HG03159 (cell line): ENCODE data around the gene DLG2.
"Not testable (repeated sequence)": the region's sequence is repeated elsewhere in the genome, so short reads cannot be mapped to it uniquely, and the experiment has no call there.

Source experiments
- ATAC-seq: cut with Tn5 transposase; IDR thresholded peaks from one replicate; pipeline ENCODE4 v1.9.1; 2021; ENCODE audit warnings: mild to moderate bottlenecking, moderate library complexity; ENCODE audit not compliant: unreplicated experiment

DLG2 gene

DNA sequence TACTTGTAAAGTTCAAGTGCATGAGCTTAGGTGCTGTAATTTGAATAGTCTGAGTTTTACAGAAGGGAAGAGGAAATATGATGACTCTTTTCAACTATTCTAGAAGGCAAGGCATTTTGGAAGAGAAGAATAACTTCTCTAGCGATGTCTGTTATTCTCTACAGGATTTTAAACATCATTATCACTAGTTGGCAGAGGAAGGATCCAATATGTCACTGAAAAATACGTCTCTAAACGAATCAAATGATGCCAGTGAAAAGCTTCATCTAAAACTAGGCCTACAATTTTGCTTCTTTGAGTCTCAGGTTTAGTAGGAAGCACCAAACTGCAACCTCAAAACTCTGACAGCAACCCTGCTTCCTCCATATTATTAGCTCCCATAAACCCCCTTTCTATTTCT lies 581.4 kb downstream of the DLG2 start:
- no peak for ATAC-seq

GRCh38 chr11:85044911-85045310 lies 582.2 kb downstream of the DLG2 start:
- ATAC-seq: no peak

GRCh38 chr11:85042361-85042760 lies 584.8 kb downstream of the DLG2 start:
- ATAC-seq: no peak

- ATAC-seq: no peak
Observed at GRCh38 chr11:85040166-85040565, 587.0 kb downstream of the DLG2 start.

GRCh38 chr11:85029964-85030363 lies 597.2 kb downstream of the DLG2 start:
- no peak for ATAC-seq

GRCh38 chr11:85028329-85029101 lies 598.6 kb downstream of the DLG2 start:
- ATAC-seq: no peak

DNA sequence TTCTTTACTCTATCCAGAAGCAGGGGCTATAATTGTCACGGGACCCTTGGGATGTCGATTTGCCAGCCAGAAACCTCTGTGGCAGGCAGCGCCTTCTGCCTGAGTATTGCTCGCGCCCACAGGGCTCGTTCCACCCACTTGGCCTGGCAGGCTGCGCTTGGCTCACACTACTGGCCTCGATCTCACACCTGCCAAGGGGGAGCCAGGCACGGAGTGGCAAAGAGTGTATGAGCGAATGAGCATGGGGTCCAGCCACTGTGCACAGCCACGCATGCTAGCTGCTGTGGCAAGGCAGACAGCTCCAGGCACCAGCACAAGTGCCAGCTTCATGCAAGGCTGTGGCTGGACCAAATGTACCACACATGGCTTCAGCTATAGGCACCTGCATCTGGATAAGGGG lies 599.8 kb downstream of the DLG2 start:
- no peak for ATAC-seq

DNA sequence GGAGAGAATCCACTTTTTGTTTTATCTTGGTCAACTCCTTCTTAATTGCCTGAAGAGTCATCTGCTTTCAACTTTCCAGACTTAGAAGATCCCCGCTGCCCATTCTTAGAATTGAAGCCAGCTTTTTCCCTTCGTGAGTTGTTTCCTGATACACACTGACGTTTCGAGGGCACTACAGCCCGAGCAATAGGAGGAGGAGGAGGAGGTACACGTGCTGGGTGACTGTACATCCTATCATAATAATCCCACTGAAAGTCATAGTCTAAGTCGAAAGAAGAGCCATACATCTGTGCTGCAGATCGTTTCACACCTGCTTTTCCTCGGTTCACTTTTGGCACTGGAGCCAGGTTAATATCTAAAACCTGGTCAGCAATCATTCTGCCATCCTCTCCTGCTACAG lies 606.1 kb downstream of the DLG2 start:
- ATAC-seq: no peak

- ATAC-seq: no peak
Observed at GRCh38 chr11:84993386-84993785, 633.8 kb downstream of the DLG2 start.

- ATAC-seq: no peak
Observed at GRCh38 chr11:84990141-84990540, 637.0 kb downstream of the DLG2 start.

GRCh38 chr11:84987686-84988187 lies 639.4 kb downstream of the DLG2 start:
- ATAC-seq: not testable (repeated sequence)

- ATAC-seq: no peak
Observed at GRCh38 chr11:84981301-84981700, 645.8 kb downstream of the DLG2 start.

- ATAC-seq: no peak
Observed at GRCh38 chr11:84969103-84969502, 658.0 kb downstream of the DLG2 start.

DNA sequence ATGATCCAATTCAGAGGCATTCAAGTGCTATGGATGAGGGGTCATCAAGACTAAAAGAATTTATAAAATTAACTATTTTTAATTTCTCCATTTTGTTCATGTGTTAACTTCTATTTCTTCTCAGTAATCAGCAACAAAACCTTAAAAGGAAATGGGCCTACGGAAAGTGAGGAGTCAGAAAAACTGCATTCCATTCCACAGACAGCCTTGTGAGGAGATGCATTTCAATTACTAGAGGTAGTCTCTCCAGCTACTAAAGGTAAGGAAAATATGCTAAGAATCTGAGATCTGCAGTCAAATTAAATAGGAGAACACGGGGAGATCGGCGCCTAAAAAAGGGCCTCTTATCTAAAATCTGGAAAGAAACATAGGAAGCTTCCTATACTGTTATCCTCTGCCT lies 661.7 kb downstream of the DLG2 start:
- no peak for ATAC-seq

DNA sequence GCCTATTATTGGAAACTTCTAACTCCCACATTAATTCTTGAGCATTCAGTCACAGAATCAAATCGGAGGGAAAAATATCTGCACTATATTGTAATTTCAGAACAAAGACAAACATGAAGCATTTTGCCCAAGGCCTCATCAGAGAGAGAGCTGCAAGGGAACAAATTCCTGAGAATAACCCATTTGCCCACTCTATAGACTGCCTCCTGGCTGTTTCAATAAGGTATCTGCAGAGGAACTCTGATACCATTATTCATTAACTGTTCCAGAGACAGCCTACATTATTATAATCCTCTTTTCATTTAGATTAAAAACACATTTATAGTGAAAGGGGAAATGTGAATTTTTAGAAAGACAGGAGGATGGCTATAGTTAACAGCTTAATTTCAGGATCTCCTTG lies 663.9 kb downstream of the DLG2 start:
- no peak for ATAC-seq

DNA sequence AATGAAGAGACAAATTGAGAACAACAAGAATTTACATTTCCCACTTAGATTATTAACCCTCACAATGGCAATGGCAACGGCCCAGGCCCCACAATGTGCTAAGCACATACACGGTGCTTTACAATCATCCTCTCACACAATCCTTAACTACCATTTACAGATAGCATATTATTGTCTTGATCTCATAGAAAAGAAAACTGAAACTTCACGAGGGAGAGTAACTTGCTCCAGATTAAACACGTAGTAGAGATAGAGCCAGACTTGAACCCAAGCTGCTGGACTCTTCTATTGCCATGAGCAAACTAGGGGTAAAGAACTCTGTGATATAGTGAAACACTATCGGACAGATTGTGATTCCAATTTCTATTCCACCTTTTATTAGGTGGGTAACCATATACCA lies 665.1 kb downstream of the DLG2 start:
- ATAC-seq: no peak

DNA sequence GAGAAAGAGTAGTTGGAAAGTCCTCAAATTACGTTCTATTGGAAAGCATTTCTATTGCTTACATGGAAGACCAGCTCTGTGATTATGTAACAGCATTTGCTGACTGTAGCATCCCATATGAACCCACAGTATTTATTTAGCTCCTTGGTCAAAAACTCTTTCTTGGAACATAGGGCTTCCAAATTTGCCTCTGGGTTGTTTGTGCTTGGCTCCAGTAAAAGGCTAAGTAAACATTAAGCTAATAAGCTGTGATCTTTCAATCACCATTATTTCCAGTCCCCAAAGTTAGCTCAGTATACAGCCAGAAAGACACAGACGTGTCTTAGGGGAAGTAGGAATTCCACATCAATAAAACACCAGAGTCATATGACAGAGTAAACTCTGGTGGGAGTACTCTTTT lies 668.8 kb downstream of the DLG2 start:
- no peak for ATAC-seq

DNA sequence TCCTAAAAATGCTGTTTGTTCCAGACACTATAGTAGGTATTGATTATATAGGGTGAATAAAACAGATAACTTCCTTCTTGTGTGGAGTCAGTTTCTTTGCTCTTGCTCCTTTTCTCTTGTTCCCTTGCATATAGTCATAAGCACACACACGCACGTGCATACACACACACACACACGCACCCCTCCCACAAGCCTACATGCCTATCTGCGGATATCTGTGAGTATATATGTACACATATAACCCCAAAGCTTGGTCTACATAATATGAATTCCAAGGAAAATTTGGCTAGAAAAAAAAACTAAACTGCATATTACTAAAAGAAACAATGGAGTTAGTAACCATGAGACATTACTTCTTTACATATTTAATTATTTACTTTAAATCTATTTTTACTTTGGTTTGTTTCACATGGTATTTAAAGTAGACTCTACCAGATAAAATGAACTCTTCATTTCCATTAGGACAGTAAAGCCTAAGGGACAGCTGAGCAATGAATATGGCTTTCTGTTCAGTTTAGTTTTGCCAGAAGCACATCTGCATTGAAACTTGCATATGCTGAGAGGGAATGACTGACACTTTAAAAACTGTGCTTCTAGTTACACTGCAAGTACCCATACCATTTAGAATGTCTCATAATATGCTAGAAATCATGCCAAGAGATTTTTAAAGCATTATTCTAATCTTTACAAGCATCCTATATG lies 676.4 kb downstream of the DLG2 start:
- ATAC-seq: no peak

DNA sequence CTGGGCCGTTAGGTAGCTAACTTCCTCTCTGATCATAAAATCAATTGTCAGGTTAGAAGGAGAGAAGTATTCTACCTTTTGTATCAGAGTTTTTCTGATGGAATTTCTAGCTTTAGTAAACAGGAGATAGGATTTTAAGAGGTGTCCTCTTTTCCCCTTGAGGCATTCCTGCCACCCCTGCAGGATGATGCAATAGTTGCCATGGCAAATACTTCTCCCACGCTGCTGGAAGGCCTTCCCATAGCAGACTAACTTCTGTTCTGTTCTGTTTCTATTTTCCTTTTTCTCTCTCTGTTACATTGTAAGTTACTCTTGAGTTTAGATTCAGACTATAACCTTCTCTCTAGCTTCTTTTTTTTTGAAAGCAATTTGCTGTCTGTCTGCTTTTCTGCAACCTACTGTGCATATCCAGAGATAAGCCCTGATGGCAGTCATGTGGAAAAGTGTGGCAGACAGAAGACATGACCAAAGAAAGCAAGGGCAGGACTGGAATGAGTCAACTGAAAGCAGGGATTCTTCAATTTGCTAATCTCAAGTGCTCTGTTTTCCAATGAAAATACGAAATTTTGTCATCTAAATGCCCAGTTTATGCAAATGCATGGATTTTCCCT lies 679.1 kb downstream of the DLG2 start:
- no peak for ATAC-seq

DNA sequence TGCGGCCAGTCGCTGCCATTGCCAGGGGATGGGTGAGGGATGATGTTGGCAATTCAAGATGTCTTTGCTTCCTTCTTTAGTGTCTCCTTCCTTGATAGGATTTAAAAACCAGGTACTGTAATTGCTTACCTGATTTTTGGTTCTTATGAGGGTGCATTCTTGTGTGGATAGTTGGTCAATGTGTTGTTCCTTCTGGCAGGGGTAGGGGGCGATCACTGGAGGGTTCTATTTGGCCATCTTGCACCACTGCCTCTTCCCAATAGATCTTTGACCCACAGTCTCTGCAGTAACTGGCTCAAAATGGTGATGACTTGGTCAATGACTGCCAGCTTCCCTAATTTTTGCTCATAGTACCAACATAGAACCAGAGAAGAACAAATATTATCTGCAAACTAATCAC lies 680.1 kb downstream of the DLG2 start:
- ATAC-seq: no peak

DNA sequence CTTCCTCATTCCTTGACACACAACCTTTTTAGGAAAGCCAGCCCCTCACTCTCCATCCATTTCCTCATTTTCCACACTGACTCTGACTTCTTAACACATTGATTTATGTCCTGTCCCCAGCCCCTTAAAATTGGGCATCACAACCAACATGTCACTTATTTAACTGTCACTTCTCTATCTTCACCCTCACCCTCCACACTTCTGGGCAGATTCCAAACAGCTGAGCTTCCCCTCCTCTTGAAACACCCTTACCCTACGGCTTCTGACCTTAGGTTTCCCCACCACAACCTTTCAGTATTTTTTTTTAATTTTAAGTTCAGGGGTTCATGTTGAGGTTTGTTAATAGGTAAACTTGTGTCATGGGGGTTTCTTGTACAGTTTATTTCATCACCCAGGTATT lies 696.3 kb downstream of the DLG2 start:
- no peak for ATAC-seq

DNA sequence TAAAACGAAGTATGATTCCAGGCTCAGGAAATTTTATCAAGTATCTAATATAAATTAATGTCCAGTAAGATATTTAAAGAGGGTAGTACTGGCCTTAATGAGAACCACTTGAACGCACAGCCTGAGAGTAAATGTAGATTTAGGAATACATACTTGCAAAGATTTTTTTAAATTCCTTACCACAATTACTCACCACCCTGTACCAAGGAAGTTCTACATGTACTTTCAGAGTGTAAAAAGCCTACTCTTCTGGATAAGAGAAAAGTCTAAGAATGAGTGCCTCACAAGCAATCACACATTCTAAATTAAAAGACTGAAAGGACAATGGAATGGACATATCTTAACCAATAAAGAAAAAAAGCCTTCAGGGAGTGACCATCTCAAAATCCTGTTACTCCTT lies 697.4 kb downstream of the DLG2 start:
- ATAC-seq: no peak
